NOMO-1 (cell line): ENCODE results near the gene CERS5.

Experiments
- DNase-seq, 2 experiments: peaks; one replicate each; lab custom pipeline; 2025; ENCODE audit not compliant: unreplicated experiment in 2 of 2; lab: John Stamatoyannopoulos, UW

Gene CERS5, protein sequence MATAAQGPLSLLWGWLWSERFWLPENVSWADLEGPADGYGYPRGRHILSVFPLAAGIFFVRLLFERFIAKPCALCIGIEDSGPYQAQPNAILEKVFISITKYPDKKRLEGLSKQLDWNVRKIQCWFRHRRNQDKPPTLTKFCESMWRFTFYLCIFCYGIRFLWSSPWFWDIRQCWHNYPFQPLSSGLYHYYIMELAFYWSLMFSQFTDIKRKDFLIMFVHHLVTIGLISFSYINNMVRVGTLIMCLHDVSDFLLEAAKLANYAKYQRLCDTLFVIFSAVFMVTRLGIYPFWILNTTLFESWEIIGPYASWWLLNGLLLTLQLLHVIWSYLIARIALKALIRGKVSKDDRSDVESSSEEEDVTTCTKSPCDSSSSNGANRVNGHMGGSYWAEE

DNA sequence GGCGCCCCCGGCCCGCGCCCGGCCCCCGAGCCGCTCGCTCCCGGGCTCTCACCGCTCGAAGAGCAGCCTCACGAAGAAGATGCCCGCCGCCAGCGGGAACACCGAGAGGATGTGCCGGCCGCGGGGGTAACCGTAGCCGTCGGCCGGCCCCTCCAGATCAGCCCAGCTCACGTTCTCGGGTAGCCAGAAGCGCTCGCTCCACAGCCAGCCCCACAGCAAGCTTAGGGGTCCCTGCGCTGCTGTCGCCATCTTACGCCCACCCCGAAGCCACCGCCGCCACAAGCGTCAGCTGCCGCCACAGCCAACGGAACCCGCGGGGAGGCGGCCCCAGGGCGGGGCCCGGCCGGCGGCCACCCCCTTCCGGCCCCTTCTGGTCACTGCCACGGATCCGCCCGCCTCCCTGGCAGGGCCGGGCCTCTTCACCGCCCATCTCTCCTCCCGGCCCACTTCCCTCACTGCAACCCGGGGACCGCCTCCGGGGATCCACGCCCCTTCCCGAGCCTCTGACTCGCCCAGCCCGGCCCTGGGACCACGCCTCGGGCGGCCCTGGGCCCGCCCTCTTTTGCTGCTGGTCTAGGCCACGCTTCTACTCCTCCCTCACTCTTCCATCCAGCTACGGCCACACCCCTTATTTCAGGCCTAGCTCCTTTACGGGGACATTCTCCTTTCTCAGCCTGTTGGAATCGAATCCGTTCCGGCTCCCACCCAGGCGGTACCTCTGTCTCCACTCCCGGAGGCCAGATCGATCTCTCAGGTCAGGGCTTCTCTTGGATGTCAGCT lies at the start of gene CERS5:
TSS of gene CERS5 (minus strand) at position 321 of the 780 bp plus-strand sequence. CDS start at position 249, 72 bp downstream.
- peak; percentile 97 to 99 for DNase-seq

DNA sequence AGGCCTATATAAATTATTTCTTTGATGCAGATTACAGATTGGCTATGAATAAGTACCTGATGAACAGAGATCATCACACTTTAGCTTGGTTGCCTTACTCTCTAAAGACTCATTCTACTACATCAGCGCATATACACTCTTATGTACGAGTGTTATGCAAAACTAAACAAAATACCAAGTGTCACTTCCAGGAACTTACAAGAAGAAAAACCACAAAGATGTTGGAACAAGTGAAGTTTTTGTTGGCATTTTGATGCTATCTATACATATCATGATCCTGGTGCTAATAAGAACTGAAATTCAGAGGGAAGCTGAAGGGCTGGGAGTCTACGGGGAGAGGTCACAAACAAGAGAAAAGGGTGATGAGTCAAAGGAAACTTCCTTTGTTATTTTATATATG lies 47.9 kb upstream of the CERS5 start:
- no peak for DNase-seq

DNA sequence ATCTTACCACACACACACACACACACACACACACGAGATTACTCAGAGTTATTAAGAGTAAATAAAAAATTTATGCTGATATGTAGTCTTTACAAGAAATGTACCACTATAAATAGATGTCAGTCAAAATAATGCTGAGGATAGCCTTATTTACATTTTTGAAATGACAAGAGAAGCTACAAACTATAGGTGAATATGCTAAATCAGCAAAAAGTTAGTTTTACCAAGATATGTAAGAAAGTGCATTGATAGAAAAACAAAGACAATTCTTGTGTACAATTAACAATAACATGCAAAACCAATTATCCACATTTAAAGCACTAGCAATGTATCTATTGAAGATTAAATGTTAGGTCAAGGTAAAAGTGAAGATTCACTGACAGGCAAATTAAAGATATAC lies 46.8 kb upstream of the CERS5 start:
- DNase-seq, result no peak

DNA sequence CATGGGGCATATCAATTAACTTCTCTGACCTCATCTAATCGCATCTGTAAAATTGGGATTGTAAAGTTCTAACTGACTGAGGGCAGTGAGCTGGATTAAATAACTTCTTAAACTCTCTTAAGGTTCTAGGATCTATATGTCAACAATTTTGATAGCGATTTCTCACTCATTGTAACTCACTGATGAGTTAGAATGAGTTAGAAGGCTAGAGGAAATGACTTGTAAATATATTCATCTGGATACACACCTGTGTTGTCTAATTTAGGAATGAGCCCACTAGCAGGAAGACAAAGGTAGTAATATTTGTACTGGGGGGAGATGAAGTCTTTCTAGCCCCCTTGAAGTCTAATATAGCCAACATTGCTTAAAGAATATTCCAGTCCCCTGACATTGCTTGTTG lies 46.3 kb upstream of the CERS5 start:
- no peak for DNase-seq

DNA sequence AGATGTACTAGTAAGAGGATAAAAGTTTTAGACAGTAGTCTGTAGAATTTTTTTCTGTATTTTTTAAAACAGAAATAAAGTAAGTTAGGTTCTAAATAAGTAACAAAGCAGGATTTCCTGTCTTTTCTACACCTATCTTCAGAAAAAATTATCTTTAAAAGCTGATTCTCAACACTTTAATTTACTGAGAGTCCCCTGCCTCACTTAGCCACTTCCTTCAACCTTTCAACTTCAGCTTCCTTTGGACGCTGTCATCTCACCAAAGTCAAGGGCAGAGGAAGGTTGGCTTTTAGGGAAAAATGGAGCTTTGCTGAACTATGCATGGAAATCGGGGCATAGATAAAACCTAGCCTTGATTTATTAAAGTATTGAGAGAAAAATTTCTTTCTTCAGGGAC lies 44.9 kb upstream of the CERS5 start:
- DNase-seq, result no peak

DNA sequence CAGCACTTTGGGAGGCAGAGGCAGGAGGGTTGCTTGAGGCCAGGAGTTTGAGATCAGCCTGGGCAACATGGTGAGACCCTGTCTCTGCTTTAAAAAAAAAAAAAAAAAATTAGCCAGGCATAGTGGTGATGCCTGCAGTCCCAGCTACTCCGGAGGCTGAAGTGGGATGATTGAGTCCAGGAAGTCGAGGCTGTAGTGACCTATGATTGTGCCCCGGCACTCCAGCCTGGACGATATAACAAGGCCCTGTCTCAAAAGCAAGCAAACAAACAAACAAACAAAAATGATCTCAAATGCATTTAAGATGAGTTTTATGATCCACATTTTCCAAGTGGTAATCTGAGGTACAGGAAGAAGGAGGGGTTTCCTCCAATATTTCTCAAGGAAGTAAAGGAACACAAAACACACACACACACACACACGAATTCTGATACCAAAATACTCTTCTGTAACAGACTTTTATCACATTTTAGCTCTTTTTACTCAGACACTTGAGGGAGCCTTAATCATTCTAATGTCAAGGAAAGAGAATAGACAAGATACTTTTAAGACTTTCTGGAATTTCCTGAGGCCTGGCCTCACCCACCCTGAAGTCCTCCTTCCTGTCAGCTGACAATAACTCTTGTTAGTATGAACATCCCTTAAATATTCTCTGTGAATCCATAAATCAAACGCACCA lies 44.4 kb upstream of the CERS5 start:
- no peak for DNase-seq

DNA sequence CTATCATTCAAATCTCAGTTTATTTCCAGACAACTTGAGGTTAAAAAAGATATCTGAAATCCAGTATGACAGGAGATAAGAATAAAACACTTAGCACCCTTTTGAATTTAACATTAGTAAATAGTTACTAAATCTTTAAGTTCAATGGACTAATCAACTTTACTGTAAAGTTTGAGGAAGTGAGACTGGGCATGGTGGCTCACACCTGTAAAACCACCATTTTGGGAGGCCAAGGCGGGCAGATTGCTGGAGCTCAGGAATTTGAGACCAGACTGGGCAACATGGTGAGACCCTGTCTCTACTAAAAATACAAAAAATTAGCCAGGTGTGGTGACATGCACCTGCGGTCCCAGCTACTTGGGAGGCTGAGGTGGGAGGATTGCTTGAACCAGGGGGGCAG lies 40.3 kb upstream of the CERS5 start:
- no peak for DNase-seq

DNA sequence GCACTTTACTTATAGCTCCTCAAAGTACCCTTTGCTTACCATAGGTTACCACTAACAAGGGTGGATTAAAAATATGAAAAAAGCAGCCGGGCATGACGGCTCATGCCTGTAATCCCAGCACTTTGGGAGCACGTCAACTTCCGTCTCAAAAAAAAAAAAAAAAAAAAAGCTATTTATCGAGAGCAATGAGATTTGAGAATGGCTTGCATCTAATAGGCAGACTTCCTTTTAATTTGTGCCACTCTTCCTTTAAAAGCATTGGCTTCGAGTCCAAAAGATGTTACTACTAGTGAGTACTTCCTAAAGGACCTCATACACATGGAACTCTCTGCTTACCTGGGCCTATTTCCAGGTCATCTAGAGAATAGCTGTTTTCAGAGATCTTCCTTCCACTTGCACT lies 38.5 kb upstream of the CERS5 start:
- no peak for DNase-seq

DNA sequence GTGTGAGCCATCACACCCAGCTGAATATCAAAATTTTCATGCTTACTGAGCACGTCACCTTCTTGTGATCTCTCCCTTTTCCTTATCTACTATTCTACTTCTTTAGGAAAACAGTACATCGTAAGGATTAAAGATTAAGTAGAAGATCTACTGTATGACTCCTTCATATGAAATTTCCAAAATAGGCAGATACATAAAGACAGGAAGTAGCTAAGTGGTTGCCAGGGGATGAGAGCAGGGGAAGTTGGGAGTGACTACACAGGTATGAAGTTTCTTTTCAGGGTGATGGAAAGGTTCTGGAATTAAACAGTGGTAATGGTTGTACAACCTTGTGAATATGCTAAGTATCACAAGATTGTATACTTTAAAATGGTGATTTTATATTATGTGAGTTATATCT lies 36.5 kb upstream of the CERS5 start:
- DNase-seq, result no peak

DNA sequence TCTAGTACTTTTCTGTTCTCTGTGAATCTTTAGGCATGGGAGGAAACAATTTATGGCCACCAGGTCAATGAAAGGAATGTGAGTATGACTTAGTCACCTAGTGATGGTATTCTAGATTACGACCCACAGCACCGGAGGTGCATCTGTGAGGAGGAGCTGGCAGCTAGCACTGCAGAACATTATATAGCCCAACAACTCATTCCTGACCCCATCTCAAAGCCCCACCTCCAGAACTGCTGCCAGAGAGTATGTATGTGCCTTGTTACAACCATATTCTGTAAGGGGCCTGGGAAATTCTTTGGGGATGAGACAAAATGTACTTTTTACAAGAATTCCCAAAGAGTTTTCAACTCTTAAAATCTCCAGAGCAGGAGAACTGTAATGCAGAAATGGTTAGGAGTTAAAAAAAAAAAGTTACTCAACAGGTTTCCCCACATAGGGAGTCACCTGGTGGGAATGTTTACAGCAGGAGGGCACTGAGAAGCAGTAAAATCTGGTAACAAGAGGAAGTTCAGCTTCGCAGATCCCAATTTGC lies 34.9 kb upstream of the CERS5 start:
- DNase-seq, result no peak

DNA sequence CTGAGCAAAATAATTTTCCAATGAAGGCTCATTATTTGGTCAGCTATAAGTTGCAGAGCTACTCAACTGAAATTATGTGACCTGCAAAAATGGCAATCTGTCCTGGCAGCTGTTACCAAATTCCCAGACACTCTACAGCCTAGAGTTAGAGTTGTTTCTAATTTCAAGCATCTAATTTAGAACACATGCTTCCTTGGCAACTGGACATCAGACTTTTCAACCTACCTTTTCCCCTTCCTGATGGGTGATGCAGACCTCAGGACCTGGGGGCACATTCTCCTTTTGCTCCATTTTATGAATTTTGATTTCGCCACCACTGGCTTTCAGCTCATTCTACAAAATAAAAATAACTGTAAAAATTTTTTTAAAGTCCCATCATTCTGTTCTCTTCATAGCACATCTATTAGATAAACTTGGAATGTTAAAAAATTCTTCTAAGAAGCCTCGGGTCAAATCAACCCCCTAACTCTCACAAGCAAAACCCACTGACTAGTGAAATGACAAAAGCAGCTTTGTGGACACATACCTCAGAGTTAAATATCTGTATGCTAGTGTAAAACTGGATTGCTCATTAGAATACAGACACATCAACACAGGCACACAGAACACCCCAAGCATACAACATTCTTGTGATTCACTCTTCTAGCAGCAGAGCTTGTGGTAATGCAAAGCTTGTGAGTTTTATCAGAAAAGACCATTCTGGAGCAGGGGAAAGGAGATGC lies 33.5 kb upstream of the CERS5 start:
- DNase-seq, result no peak

DNA sequence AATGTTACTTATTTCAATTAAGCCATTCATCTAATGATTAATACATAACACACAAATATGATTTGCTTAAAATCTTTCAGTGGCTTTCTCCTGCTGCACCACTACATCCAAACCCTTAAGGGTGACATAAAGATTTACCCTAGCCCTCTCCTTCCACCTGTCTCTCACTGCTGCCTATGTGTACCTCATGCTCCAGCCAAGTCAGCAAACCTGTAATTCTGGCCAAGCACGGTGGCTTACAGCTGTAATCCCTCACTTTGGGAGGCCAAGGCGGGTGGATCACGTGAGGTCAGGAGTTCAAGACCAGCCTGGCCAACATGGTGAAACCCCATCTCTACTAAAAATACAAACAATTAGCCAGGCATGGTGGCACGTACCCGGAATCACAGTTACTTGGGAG lies 31.7 kb upstream of the CERS5 start:
- DNase-seq, result no peak

DNA sequence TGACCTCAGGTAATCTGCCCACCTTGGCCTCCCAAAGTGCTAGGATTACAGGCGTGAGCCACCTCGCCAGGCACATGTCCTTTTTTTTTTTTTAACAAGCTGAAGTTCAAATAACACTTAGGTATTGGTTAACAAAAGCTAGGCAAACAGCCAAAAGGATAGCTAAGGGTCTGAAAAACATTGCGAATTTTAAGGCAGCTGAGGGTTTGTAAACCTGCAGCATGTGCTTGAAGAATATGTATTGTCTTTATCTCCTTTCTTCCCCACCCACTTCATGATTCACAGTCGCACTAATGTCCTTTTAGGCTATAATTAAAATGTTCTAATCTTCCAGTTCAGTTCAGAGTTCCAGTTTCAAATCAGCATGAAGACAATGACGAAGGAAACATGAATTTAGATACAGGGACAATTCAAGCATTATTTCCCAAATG lies 30.1 kb upstream of the CERS5 start:
- DNase-seq, result no peak

DNA sequence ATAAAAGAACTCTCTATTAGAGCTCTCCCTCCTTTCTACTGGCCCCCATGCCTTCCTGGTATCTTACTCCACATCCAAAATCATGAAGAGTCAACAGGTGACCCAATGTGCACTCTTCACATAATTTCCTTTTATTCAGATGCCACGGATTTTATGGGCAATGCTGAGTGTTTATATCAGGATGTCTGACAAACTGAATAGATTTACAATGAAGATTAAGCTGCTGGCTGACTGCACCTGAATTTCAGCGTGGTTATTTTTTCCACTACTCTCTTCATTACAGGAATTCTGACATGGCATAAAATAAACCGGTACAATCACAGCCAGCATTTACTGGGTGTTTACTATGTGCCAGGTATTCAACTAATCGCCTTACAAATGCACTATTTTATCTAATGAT lies 29.4 kb upstream of the CERS5 start:
- DNase-seq, result no peak

DNA sequence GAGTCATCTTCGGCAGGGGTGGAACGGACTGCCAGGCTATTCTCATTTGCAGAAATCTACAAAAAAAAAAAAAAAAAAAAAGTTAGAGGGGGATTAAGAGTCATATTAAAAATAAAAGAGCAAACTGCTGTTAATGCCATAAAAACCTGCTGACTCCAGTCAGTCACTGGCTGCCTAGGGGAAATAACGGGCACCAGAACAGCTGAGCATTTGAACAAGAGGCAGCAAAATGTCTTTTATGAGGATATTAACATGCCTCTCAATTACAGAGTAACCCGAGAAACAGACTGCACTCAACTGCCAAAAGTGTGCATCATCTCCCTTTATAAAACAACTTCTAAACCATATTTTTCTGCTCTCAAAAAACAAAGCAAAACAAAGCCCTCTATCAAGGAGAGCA lies 28.7 kb upstream of the CERS5 start:
- no peak for DNase-seq

DNA sequence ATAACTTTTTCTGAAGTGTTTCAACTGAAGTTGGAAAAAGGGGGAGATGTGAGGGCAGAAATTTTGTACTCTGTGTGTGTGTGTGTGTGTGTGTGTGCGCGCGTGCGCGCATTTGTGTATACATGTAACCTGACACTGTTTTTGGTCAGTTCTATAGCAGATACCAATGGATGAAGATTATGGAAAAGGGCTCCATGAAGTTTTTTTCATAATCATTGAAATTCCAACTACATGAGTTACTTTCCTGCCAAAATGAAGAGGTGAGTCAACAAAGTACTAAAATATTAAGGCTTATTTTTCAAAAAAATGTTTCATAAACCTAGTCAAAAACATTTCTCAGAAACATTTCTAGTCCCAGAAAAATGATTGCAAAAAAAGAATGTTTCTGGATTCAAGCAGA lies 25.7 kb upstream of the CERS5 start:
- DNase-seq, result no peak

DNA sequence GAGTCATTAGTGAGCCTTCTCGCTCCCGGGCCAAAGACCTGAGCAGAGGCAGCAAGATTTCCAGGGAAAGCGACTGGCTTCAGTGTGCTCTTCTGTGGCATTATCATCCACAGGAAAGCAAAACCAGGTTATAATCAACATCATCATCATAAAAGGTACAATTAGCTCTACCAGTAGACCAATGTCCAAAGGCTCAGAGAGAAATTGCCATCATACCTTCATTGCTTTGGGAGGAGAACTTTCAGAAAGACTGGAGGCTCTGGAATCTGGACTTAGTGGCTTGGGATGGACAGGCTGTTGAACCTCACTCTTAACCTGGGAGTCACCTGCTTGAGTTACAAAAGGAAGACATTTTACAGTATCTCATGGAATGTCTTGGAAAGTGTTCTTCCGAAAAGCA lies 25.1 kb upstream of the CERS5 start:
- DNase-seq, result no peak

DNA sequence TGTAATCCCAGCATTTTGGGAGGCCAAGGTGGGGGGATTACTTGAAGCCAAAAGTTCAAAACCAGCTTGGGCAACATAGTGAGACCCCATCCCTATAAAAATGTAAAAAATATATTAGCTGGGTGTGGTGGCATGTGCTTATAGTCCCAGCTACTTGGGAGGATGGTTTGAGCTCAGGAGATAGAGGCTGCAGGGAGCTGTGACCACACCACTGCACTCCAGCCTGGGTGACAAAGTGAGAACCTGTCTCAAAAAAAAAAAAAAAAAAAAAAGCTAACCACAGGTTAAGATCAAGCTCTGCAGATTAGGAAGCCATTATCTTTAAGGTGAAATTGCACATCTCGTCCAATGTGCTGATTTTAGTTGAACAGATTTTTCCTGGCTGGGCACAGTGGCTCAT lies 23.7 kb upstream of the CERS5 start:
- no peak for DNase-seq

DNA sequence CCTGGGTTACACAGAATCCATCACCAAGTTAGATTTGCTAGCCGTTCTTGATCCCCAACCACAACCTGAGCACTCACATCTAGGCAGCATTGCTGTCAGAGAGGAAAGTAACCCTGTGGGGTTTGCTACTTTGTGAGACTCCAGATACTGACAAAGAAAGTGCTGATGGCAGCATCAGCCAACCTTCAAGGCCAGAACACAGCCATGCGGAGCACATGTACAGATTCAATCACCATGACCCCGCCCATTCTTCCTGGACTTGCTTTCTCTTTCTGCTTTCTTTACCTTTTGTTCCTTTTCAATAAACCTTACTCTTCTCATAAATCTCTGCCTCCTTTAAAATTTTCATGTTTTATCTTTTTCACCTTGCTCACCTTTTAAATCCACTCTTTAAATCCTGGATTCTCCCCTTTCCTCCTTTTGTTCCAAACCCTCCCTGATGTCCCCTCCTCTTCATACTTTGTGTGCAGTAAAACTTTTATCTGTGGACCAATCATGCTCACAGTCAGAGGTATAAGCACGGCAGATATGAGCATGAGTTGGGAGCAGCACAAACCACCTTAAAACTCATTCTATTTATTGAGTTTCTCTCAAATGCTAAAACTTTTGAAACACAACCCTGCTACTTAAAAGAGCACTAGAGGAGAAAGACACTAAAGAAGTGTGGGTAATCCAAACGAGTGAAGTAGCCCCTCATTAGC lies 21.9 kb upstream of the CERS5 start:
- no peak for DNase-seq

DNA sequence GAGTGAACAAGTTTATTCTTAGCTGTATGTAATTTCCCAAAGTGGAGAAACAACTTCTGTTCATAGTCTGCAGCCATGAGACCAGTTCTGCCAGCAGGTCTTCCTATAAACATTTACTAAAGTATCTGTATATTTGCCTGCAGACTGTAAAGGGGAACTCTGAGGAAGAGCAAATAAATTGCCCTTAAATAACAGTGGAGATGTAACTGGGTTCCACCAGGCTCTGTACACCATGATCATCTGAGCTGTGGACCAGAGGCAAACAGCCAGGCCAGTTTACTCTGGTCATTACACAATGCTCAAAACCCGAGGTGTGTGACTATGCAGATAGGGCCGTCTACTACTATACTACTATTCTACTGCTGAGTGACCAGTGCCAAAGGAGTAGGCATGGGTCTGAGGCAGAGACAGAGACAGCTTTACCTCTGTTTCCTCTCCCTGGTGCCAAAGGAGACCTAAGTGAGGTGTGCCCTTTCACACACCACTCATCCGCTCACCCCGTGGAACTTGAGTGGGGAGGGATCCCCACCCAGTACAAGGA lies 21.1 kb upstream of the CERS5 start:
- no peak for DNase-seq
